Smooth muscle cell of the brain vasculature (primary cell): Measurements from ENCODE around the gene CIB1.
"Not testable (repeated sequence)": the region's sequence is repeated elsewhere in the genome, so short reads cannot be mapped to it uniquely, and the experiment has no call there.

Source experiments
- DNase-seq: peaks from one replicate; pipeline ENCODE4 v3.0.0-alpha.2; 2012; ENCODE audit warnings: low read depth, low spot score

The CIB1 gene

GRCh38 chr15:90233387-90234095 lies at the start of gene CIB1:
Gene CIB1 (minus strand): TSS chr15:90233941. CDS start chr15:90233885, 56 bp downstream.
- DNase-seq, result no peak

DNA sequence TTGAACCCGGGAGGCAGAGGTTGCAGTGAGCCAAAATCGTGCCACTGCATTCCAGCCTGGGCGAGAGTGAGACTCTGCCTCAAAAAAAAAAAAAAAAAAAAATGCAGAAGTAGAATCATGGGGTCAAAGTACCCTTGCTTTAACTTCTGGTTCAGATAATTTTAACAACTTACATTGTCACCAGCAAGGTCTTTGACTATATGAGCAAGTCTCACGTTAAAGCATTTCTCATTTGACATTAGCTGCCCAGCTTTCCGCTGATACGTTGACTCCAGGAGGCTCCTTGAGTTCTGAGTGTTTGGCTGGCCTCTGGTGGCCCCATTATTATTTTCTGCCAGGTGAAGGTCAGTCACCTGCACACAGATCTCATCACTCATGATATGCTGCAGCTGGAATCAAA lies 47.9 kb upstream of the CIB1 start:
- not testable (repeated sequence) for DNase-seq

GRCh38 chr15:90280743-90281142 lies 47.0 kb upstream of the CIB1 start:
- not testable (repeated sequence) for DNase-seq

DNA sequence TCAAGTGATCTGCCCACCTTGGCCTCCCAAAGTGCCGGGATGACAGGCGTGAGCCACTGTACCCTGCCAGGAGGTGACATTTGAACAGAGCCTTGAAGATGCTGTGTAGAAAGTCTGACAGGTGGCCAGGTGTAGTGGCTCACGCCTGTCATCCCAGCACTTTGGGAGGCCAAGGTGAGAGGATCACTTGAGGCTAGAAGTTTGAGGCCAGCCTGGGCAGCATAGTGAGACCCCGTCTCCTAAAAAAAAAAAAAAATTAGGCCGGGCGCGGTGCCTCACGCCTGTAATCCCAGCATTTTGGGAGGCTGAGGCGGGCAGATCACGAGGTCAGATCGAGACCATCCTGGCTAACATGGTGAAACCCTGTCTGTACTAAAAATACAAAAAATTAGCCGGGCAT lies 44.7 kb upstream of the CIB1 start:
- not testable (repeated sequence) for DNase-seq

GRCh38 chr15:90271459-90272166 lies 37.9 kb upstream of the CIB1 start:
- no peak for DNase-seq

DNA sequence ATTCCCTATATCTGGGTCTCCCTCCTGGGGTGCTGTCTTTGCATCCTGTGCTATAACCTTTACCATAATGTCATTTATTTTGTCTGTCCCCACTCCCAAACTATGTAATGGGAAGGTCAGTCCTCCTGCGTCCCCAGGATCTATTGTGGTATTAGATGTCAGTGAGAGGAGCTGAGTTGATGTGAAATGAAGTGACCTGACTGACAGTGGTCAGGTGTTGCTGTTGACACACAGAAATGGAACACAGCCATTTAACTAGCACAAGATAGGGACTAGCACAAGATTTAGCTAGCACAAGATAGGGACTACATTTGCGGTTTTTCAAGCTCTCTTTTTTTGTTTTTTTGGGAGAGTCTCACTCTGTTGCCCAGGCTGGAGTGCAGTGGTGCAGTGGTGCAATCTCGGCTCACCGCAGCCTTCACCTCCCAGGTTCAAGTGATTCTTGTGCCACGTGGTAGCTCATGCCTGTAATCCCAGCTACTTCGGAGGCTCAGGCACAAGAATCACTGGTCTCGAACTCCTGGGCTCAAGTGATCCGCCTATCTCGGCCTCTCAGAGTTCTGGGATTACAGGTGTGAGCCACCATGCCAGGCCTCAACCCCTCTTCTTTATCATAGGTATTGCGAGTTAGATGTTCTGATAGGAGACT lies 36.9 kb upstream of the CIB1 start:
- no peak for DNase-seq

DNA sequence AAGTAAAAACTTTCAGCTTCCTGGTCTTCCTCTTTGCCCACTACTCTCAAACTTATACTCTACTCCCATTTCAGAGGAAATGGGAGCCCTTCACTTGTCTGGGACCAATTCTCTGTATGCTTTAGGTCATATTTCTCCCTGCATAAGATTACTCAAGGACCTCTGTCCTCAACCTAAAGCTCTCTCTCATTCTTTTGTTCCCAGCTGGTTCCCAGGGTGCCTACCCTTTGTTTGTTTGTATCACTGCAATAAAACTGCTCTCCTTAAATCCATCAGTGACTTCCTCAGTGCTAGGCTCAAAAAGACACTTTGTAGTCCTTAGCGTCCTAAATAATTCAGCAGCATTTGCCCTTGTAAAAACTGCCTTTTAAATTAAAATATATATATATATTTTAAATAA lies 34.7 kb upstream of the CIB1 start:
- no peak for DNase-seq

DNA sequence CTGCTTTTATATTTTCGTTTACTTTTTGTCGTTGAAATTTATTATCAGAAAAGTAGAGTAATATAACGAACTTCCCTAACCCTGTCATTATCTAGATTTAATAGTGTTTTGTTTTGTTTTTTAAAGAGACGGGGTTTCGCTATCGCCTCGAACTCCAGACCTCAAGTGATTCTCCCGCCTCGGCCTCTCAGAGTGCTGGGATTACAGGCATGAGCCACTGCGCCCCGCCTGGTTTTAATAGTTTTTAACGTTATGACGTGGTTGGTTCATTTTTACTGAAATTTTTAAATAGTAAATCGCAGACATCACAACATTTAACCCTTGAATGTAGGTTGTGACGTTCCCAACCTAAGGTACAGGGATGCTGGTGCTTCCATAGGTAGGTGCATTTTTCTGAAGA lies 32.7 kb upstream of the CIB1 start:
- DNase-seq, result no peak

GRCh38 chr15:90266061-90266431 lies 32.3 kb upstream of the CIB1 start:
- no peak for DNase-seq

DNA sequence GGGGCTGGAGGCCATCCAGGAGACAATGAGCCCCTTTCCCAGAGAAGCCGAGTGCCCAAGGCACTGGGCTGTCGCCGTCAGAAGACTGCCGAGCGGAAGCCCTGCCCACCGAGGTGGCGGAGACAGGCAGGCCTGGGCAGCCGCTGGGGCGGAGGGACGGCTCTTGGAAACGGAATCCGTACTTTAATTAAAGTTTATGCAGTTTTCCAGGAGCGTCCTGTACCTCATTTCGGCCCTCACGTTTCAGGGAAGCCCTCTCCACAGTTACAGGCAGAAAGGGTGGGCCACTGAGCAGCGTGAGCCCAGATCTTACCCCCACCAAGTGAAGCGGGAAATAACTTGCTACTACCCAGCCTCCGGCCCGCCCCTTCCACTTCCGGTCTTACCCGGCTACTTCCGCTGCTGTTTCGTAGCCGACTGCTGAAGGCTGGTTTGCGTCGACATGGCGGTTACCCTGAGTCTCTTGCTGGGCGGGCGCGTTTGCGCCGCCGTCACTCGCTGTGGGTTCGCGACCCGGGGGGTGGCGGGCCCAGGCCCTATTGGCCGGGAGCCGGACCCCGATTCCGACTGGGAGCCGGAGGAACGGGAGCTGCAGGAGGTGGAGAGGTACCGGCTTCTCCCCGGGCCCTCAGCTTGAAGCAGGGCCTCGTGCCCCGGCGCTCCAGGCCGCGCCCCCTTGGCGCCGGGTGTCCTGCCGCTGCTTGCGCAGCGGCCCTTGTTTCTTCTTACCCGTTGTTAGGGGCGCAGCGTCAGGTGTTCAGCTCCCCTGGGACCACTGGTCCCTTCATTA lies 31.7 kb upstream of the CIB1 start, which contains the start of gene NGRN:
NGRN (plus strand) TSS at position 402 of the 790 bp plus-strand sequence; CDS start at position 443, 41 bp downstream.
- peak; percentile 67 for DNase-seq

GRCh38 chr15:90264671-90265070 lies 30.9 kb upstream of the CIB1 start:
- DNase-seq, result no peak

DNA sequence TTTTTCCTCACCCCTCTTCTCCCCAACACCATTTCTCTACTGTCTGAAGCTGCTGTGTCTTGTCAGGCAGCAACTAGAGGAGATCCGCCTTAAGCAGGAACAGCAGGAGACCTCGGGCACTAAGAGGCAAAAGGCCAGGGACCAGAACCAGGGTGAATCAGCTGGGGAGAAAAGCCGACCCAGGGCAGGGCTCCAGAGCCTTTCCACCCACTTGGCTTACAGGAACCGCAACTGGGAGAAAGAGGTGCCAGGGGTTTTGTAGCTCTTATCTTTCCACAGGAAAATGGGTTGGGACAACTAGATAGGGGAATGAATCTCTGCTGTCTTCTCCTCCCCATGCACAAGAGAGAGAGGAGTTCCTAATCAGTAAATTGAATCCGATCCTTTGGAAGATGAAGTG lies 28.7 kb upstream of the CIB1 start:
- DNase-seq, result no peak

DNA sequence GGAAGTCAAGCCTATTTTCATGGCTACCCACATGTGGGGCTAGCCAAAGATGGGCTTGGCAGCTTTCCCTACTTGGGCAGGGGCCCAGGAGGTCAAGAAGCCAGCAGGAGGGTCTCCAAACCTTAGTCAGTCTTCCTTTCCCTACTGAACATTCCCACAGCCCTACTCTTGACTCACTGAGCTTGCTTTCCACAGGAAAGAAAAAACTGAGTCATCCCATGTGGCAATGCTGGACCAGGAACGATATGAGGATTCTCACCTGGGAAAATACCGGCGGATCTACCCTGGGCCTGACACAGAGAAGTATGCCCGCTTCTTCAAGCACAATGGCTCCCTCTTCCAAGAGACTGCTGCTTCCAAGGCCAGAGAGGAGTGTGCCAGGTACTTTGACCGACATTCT lies 28.1 kb upstream of the CIB1 start:
- no peak for DNase-seq

GRCh38 chr15:90260731-90261130 lies 27.0 kb upstream of the CIB1 start:
- not testable (repeated sequence) for DNase-seq

- no peak for DNase-seq
These were observed 25.8 kb upstream of the CIB1 start for GRCh38 chr15:90259524-90259923.

DNA sequence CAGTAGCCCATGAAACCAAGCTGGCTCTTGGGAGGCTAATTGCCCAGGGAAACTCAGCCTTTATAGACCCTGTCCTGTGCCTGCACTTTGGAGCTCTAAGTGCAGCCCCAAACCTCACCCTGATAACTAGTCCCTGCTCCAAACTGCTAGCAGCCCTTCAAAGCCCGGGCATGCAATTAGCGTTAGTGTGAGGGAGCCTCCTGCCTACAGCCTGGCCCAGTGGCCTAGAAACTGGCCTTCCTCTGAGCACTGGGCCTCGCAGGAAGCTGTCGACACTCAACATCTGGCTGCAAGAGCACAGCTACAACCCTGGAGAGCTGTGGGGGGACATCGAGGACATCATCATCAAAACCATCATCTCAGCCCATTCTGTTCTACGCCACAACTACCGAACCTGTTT lies 24.0 kb upstream of the CIB1 start:
- DNase-seq, result no peak

GRCh38 chr15:90249203-90249863 lies 15.6 kb upstream of the CIB1 start, which contains the start of gene TTLL13:
Gene TTLL13 (plus strand): TSS chr15:90249556. CDS start chr15:90250631, 1,075 bp downstream.
- DNase-seq, result no peak

- no peak for DNase-seq
These were observed 15.1 kb upstream of the CIB1 start for GRCh38 chr15:90248789-90249202.

DNA sequence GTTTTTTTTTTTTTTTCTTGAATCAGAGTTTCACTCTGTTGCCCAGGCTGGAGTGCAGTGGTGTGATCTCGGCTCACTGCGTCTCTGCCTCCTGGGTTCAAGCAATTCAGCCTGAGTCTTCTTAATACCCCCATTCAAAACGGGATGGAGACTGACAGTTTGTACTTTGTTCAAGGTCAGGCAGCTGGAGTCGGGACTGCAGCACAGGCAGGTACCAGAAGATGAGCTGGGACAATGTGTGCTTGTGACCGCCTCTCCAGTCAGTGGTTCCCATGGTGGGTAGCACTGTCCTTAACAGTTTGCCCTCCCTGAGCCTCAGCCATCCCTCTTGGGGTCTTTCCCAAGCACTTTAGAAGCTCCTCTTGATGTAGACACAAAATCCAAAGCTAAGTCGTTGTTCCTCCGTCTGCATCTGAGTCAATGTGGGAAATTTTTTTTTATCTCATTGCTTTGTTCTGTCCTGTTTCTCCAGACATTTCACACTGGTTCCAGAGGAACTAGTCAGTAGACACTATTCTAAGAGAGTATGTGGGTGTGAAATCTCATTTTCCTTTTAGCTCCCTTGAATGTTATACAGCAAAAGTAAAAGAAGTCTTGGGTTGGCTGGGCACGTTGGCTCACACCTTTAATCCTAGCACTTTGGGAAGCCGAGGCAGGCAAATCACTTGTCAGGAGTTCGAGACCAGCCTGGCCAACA lies 10.3 kb upstream of the CIB1 start:
- no peak for DNase-seq

DNA sequence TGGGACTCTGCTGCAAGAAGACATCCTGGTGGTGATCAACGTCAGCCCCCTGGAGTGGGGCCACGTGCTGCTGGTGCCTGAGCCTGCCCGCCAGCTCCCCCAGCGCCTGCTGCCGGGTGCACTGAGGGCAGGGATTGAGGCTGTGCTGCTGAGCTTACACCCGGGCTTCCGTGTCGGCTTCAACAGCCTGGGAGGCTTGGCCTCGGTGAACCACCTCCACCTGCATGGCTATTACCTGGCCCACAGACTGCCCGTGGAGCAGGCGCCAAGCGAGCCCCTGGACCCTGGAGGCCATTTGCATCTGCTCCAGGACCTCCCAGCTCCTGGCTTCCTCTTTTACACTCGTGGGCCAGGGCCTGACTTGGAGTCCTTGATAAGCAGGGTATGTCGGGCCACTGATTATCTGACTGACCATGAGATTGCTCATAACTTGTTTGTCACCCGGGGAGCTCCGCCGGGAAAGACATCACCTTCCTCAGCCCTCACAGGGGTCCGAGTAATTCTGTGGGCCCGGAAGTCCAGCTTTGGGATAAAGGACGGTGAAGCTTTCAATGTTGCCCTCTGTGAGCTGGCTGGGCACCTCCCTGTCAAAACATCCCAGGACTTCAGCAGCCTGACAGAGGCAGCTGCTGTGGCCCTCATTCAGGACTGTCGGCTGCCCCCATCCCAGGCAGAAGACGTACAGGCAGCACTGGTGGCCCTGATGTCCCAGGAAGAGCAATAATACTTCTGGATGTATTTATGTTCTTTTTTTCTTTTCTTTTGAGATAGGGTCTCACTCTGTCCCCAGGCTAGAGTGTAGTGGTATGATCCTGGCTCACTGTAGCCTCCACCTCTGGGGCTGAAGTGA lies 7.8 kb upstream of the CIB1 start:
- no peak for DNase-seq
